ENCODE data around the gene TESK1.
"Not testable (repeated sequence)": the region's sequence is repeated elsewhere in the genome, so short reads cannot be mapped to it uniquely, and the experiment has no call there.

Gene TESK1

DNA sequence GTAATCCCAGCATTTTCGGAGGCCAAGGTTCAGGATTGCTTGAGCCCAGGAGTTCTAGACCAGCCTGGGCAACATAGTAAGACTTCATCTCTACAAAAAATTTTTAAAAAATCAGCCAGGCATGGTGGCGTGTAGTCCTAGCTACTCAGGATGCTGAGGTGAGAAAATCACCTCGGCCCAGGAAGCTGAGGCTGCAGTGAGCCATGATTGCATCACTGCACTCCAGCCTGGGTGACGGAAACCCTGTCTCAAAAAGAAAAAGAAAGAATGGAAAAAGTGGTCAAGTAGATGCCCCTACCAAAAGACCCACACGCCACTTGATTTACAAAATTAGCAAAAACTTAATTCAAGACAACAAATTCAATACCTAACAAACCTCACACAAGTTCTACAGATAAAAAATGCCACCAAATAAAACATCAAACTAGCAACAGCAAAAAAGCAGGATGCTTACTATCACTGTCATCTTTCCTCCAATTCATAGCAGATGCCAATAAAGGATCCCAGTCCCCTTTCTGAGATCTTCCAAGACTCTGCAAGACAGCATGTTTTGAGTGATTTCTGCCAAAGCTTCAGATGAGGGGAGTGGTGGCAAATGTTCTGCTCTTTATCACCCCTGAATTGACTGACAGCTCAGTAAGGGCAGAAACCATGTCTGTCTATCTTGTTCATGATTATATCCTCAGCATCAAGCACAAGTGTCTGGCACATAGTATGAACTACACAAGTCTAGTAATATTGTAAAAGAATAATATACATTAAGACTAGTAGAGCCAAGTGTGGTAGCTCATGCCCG lies 34.2 kb upstream of the TESK1 start:
- Histone ChIP-seq H3K4me3 (replicated peaks; ENCODE audit: low read depth, low read length) (no peak overlapping the region), H3K36me3 (ENCODE audit: control insufficient read depth, insufficient read depth, low read length) (no peaks in the 10 kb centered on the region), H3K27me3 (replicated peaks; ENCODE audit: control insufficient read depth, insufficient read depth, low read length) (no peaks in the 10 kb centered on the region)
- TF ChIP-seq, protein P1, sequence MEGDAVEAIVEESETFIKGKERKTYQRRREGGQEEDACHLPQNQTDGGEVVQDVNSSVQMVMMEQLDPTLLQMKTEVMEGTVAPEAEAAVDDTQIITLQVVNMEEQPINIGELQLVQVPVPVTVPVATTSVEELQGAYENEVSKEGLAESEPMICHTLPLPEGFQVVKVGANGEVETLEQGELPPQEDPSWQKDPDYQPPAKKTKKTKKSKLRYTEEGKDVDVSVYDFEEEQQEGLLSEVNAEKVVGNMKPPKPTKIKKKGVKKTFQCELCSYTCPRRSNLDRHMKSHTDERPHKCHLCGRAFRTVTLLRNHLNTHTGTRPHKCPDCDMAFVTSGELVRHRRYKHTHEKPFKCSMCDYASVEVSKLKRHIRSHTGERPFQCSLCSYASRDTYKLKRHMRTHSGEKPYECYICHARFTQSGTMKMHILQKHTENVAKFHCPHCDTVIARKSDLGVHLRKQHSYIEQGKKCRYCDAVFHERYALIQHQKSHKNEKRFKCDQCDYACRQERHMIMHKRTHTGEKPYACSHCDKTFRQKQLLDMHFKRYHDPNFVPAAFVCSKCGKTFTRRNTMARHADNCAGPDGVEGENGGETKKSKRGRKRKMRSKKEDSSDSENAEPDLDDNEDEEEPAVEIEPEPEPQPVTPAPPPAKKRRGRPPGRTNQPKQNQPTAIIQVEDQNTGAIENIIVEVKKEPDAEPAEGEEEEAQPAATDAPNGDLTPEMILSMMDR (IDR thresholded peaks at IDR 0.05; ENCODE audit: insufficient read depth, low read length, poor library complexity, severe bottlenecking) = no peak
- DNase-seq (ENCODE audit: extremely low read depth, insufficient read length) = no peak

- no peak overlapping the region for H3K4me3 ChIP-seq (replicated peaks; ENCODE audit: low read depth, low read length)
- TF ChIP-seq, protein P1 (IDR thresholded peaks at IDR 0.05; ENCODE audit: insufficient read depth, low read length, poor library complexity, severe bottlenecking) = no peak
- DNase-seq (ENCODE audit: extremely low read depth, insufficient read length) = no peak
- no peaks in the 10 kb centered on the region for H3K27me3 ChIP-seq (replicated peaks; ENCODE audit: control insufficient read depth, insufficient read depth, low read length)
- no peaks in the 10 kb centered on the region for H3K36me3 ChIP-seq (ENCODE audit: control insufficient read depth, insufficient read depth, low read length)
Measured at GRCh38 chr9:35574578-35575122, 30.4 kb upstream of the TESK1 start.

DNA sequence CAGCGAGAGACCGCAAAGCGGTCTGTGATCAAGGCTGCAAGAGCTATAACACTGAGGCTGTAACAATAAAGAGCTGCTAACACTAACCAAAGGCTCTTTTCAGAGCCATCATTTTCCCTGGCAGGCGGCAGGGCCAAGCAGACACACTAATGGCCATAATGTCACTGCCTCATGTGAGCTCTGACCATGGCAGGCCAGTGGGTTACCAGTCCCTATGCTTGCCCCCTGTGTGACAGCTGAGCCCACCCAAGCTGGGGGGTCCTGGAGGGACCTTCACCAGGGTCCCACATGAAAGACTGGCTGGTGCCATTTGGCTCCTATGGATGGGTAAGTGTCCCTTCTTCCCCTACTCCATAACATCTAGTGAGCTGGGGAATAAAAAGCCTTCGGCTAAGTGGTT lies 29.6 kb upstream of the TESK1 start:
- DNase-seq (ENCODE audit: extremely low read depth, insufficient read length) = no peak
- TF ChIP-seq, protein P1 (IDR thresholded peaks at IDR 0.05; ENCODE audit: insufficient read depth, low read length, poor library complexity, severe bottlenecking) = no peak
- no peaks in the 10 kb centered on the region for H3K36me3 ChIP-seq (ENCODE audit: control insufficient read depth, insufficient read depth, low read length)

GRCh38 chr9:35577486-35577885 lies 27.6 kb upstream of the TESK1 start:
- Histone ChIP-seq H3K27me3 (replicated peaks; ENCODE audit: control insufficient read depth, insufficient read depth, low read length) (no peaks in the 10 kb centered on the region), H3K4me3 (replicated peaks; ENCODE audit: low read depth, low read length) (no peak overlapping the region), H3K36me3 (ENCODE audit: control insufficient read depth, insufficient read depth, low read length) (no peaks in the 10 kb centered on the region)
- DNase-seq (ENCODE audit: extremely low read depth, insufficient read length) = no peak
- TF ChIP-seq, protein P1 (IDR thresholded peaks at IDR 0.05; ENCODE audit: insufficient read depth, low read length, poor library complexity, severe bottlenecking) = no peak

More for the DNA sequence above, 29.6 kb upstream of the TESK1 start:
- Histone ChIP-seq H3K4me3 (replicated peaks; ENCODE audit: low read depth, low read length) (no peak overlapping the region), H3K27me3 (replicated peaks; ENCODE audit: control insufficient read depth, insufficient read depth, low read length) (no peaks in the 10 kb centered on the region)

DNA sequence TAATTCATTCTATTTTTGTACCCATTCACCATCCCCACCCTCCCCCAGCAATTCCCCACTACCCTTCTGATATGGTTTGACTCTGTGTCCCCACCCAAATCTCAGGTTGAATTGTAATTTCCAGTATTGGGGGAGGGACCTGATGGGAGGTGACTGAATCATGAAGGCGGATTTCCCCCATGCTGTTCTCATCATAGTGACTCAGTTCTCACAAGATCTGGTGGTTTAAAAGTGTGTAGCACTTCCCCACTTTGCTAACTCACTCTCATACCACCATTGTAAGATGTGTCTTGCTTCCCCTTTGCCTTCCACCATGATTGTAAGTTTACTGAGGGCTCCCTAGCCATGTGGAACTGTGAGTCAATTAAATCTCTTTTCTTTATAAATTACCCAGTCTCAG lies 25.9 kb upstream of the TESK1 start:
- Histone ChIP-seq H3K27me3 (replicated peaks; ENCODE audit: control insufficient read depth, insufficient read depth, low read length) (no peaks in the 10 kb centered on the region), H3K36me3 (ENCODE audit: control insufficient read depth, insufficient read depth, low read length) (no peaks in the 10 kb centered on the region), H3K4me3 (replicated peaks; ENCODE audit: low read depth, low read length) (no peak overlapping the region)
- peak; percentile 49 for DNase-seq (ENCODE audit: extremely low read depth, insufficient read length)
- TF ChIP-seq, protein P1 (IDR thresholded peaks at IDR 0.05; ENCODE audit: insufficient read depth, low read length, poor library complexity, severe bottlenecking) = no peak

GRCh38 chr9:35579659-35580227 lies 25.3 kb upstream of the TESK1 start:
- H3K27me3 ChIP-seq (replicated peaks; ENCODE audit: control insufficient read depth, insufficient read depth, low read length); H3K36me3 ChIP-seq (ENCODE audit: control insufficient read depth, insufficient read depth, low read length); DNase-seq (ENCODE audit: extremely low read depth, insufficient read length); H3K4me3 ChIP-seq (replicated peaks; ENCODE audit: low read depth, low read length): not testable (repeated sequence)

GRCh38 chr9:35583521-35583920 lies 21.5 kb upstream of the TESK1 start:
- not testable (repeated sequence) for H3K27me3 ChIP-seq (replicated peaks; ENCODE audit: control insufficient read depth, insufficient read depth, low read length); H3K36me3 ChIP-seq (ENCODE audit: control insufficient read depth, insufficient read depth, low read length); DNase-seq (ENCODE audit: extremely low read depth, insufficient read length); H3K4me3 ChIP-seq (replicated peaks; ENCODE audit: low read depth, low read length)

GRCh38 chr9:35584681-35585080 lies 20.4 kb upstream of the TESK1 start:
- DNase-seq (ENCODE audit: extremely low read depth, insufficient read length); H3K36me3 ChIP-seq (ENCODE audit: control insufficient read depth, insufficient read depth, low read length); H3K27me3 ChIP-seq (replicated peaks; ENCODE audit: control insufficient read depth, insufficient read depth, low read length); H3K4me3 ChIP-seq (replicated peaks; ENCODE audit: low read depth, low read length): not testable (repeated sequence)

- not testable (repeated sequence) for H3K36me3 ChIP-seq (ENCODE audit: control insufficient read depth, insufficient read depth, low read length); H3K27me3 ChIP-seq (replicated peaks; ENCODE audit: control insufficient read depth, insufficient read depth, low read length); DNase-seq (ENCODE audit: extremely low read depth, insufficient read length); H3K4me3 ChIP-seq (replicated peaks; ENCODE audit: low read depth, low read length)
Measured at GRCh38 chr9:35588506-35588905, 16.6 kb upstream of the TESK1 start.
